ENCODE results near the gene CAST. TPM values are rescaled to one million over a fixed set of nuclear protein-coding genes. Genes with fewer than 3 reads are reported as not detected.
A peak's percentile ranks its signal among the peaks of the same experiment; 100 is the strongest.

The CAST gene
- total RNA-seq, 1 donor from 2014 or later, result 287 TPM

DNA sequence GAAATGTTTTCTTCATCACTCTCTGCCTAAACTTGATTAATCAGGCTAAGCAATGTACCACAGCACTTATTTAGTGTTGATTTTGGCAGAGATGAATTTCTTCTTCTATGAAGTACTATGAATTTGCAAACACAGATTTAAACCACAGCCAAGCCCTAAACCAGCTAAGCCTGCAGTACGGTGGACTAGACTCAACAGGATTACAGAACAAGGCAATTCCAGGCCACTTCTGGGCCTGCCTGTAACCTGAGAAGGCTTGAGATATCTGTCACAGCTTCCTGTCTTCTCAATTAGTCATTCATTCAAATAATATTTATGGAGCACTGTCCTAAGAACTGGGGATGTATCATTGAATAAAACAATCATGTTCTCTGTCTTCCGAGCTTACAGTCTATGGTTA is 32.4 kb upstream of the CAST start:
- Histone ChIP-seq H3K27ac (ENCODE audit: low read depth, low read length) (peak overlapping the region; percentile 85), H3K27me3 (ENCODE audit: insufficient read depth, low read length) (no peaks in the 10 kb centered on the region), H3K36me3 (ENCODE audit: insufficient read depth, low read length) (no peaks in the 10 kb centered on the region), H2AFZ (ENCODE audit: low read depth, low read length) (no peak overlapping the region), H3K4me2 (ENCODE audit: low read length) (peak overlapping the region; percentile 44), H3K79me2 (ENCODE audit: insufficient read depth, low read length) (no peaks in the 10 kb centered on the region), H3K9me3 (ENCODE audit: insufficient read depth, low read depth, low read length) (no peaks in the 10 kb centered on the region), H3K4me3 (ENCODE audit: insufficient read depth, low read depth, low read length) (no peak overlapping the region), H3K4me1 (ENCODE audit: insufficient read depth, low read length) (peaks cover 41% of the 10 kb centered on the region), H3K9ac (ENCODE audit: low read length) (peak overlapping the region; percentile 50), H4K20me1 (ENCODE audit: insufficient read depth, low read length) (no peaks in the 10 kb centered on the region)
- H3K36me3 Mint-ChIP-seq (ENCODE audit: low read depth, unreplicated experiment), result no peaks in the 10 kb centered on the region
- FAIRE-seq (peak; percentile 88), DNase-seq (ENCODE audit: low read depth) (peak; percentile 99)
- peak overlapping the region; percentile 99 for H3K27ac Mint-ChIP-seq (ENCODE audit: unreplicated experiment)
- H3K4me1 Mint-ChIP-seq (ENCODE audit: low read depth, unreplicated experiment), result peaks cover 60% of the 10 kb centered on the region
- H3K4me3 Mint-ChIP-seq (ENCODE audit: unreplicated experiment), result peak overlapping the region; percentile 7
- peaks cover 7% of the 10 kb centered on the region for H3K9me3 Mint-ChIP-seq (ENCODE audit: unreplicated experiment)
- H3K27me3 Mint-ChIP-seq (ENCODE audit: low read depth, unreplicated experiment), result no peaks in the 10 kb centered on the region
- TF ChIP-seq, protein P1, sequence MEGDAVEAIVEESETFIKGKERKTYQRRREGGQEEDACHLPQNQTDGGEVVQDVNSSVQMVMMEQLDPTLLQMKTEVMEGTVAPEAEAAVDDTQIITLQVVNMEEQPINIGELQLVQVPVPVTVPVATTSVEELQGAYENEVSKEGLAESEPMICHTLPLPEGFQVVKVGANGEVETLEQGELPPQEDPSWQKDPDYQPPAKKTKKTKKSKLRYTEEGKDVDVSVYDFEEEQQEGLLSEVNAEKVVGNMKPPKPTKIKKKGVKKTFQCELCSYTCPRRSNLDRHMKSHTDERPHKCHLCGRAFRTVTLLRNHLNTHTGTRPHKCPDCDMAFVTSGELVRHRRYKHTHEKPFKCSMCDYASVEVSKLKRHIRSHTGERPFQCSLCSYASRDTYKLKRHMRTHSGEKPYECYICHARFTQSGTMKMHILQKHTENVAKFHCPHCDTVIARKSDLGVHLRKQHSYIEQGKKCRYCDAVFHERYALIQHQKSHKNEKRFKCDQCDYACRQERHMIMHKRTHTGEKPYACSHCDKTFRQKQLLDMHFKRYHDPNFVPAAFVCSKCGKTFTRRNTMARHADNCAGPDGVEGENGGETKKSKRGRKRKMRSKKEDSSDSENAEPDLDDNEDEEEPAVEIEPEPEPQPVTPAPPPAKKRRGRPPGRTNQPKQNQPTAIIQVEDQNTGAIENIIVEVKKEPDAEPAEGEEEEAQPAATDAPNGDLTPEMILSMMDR (IDR thresholded peaks at IDR 0.05; ENCODE audit: insufficient read depth, low read depth, low read length), result no peak
- TF ChIP-seq EZH2 (IDR thresholded peaks at IDR 0.05; ENCODE audit: insufficient read depth, low read length), result no peak

DNA sequence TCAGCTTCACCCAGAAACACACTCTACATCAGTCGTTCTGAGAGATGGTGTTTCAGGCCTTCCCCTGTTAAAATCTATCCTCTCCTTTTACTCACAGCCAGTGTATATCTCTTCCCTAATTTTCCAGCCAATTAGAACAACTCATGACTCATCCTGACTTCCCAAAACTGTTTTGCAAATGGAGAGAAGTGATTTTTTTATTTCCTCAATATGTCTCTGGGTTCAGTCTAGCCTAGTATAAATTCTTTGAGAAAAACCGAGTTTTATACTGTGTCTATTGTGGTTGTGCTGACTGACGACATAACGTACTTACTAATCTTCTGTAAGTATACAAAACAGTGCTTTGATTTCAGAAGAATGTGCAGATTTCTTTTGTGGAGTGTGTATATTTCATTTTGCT is 28.4 kb upstream of the CAST start:
- Histone ChIP-seq H4K20me1 (ENCODE audit: insufficient read depth, low read length) (no peaks in the 10 kb centered on the region), H3K79me2 (ENCODE audit: insufficient read depth, low read length) (no peaks in the 10 kb centered on the region), H3K36me3 (ENCODE audit: insufficient read depth, low read length) (no peaks in the 10 kb centered on the region), H3K4me1 (ENCODE audit: insufficient read depth, low read length) (peaks cover 14% of the 10 kb centered on the region), H3K27ac (ENCODE audit: low read depth, low read length) (no peak overlapping the region), H3K4me2 (ENCODE audit: low read length) (no peak overlapping the region), H3K4me3 (ENCODE audit: insufficient read depth, low read depth, low read length) (no peak overlapping the region), H2AFZ (ENCODE audit: low read depth, low read length) (no peak overlapping the region), H3K27me3 (ENCODE audit: insufficient read depth, low read length) (no peaks in the 10 kb centered on the region), H3K9me3 (ENCODE audit: insufficient read depth, low read depth, low read length) (no peaks in the 10 kb centered on the region), H3K9ac (ENCODE audit: low read length) (no peak overlapping the region)
- Mint-ChIP-seq H3K4me3 (ENCODE audit: unreplicated experiment) (no peak overlapping the region), H3K27ac (ENCODE audit: unreplicated experiment) (no peak overlapping the region), H3K36me3 (ENCODE audit: low read depth, unreplicated experiment) (no peaks in the 10 kb centered on the region), H3K9me3 (ENCODE audit: unreplicated experiment) (peaks cover 9% of the 10 kb centered on the region), H3K27me3 (ENCODE audit: low read depth, unreplicated experiment) (no peaks in the 10 kb centered on the region), H3K4me1 (ENCODE audit: low read depth, unreplicated experiment) (peaks cover 30% of the 10 kb centered on the region)
- DNase-seq (ENCODE audit: low read depth) (peak; percentile 64), FAIRE-seq (no peak)
- TF ChIP-seq, protein P1 (IDR thresholded peaks at IDR 0.05; ENCODE audit: insufficient read depth, low read depth, low read length), result no peak
- no peak for TF ChIP-seq EZH2 (IDR thresholded peaks at IDR 0.05; ENCODE audit: insufficient read depth, low read length)

GRCh38 chr5:96634881-96635280 is 27.3 kb upstream of the CAST start:
- DNase-seq (ENCODE audit: low read depth), result no peak
- no peak overlapping the region for H2AFZ ChIP-seq (ENCODE audit: low read depth, low read length)
- no peak overlapping the region for H3K4me3 ChIP-seq (ENCODE audit: insufficient read depth, low read depth, low read length)
- TF ChIP-seq, protein P1 (IDR thresholded peaks at IDR 0.05; ENCODE audit: insufficient read depth, low read depth, low read length), result no peak
- TF ChIP-seq EZH2 (IDR thresholded peaks at IDR 0.05; ENCODE audit: insufficient read depth, low read length), result no peak
- peaks cover 5% of the 10 kb centered on the region for H3K4me1 ChIP-seq (ENCODE audit: insufficient read depth, low read length)
- H3K27ac Mint-ChIP-seq (ENCODE audit: unreplicated experiment), result peak overlapping the region; percentile 21
- H3K4me1 Mint-ChIP-seq (ENCODE audit: low read depth, unreplicated experiment), result peaks cover 20% of the 10 kb centered on the region
- no peaks in the 10 kb centered on the region for H3K79me2 ChIP-seq (ENCODE audit: insufficient read depth, low read length)
- FAIRE-seq, result peak; percentile 37
- no peak overlapping the region for H3K4me3 Mint-ChIP-seq (ENCODE audit: unreplicated experiment)
- no peak overlapping the region for H3K27ac ChIP-seq (ENCODE audit: low read depth, low read length)
- H3K9me3 Mint-ChIP-seq (ENCODE audit: unreplicated experiment), result peaks cover 9% of the 10 kb centered on the region
- no peak overlapping the region for H3K9ac ChIP-seq (ENCODE audit: low read length)
- H3K27me3 ChIP-seq (ENCODE audit: insufficient read depth, low read length), result no peaks in the 10 kb centered on the region
- H4K20me1 ChIP-seq (ENCODE audit: insufficient read depth, low read length), result no peaks in the 10 kb centered on the region
- H3K4me2 ChIP-seq (ENCODE audit: low read length), result no peak overlapping the region
- H3K27me3 Mint-ChIP-seq (ENCODE audit: low read depth, unreplicated experiment), result no peaks in the 10 kb centered on the region
- H3K36me3 ChIP-seq (ENCODE audit: insufficient read depth, low read length), result no peaks in the 10 kb centered on the region
- H3K36me3 Mint-ChIP-seq (ENCODE audit: low read depth, unreplicated experiment), result no peaks in the 10 kb centered on the region
- no peaks in the 10 kb centered on the region for H3K9me3 ChIP-seq (ENCODE audit: insufficient read depth, low read depth, low read length)

Measured in astrocyte (in vitro differentiated cells and primary cell).